ENCODE data around the gene SENP6. TPM values are rescaled to one million over a fixed set of nuclear protein-coding genes. Genes with fewer than 3 reads are reported as not detected.

Gene SENP6
- total and polyA plus RNA-seq, 10 donors, result 29.2 to 166 (median 122) TPM

DNA sequence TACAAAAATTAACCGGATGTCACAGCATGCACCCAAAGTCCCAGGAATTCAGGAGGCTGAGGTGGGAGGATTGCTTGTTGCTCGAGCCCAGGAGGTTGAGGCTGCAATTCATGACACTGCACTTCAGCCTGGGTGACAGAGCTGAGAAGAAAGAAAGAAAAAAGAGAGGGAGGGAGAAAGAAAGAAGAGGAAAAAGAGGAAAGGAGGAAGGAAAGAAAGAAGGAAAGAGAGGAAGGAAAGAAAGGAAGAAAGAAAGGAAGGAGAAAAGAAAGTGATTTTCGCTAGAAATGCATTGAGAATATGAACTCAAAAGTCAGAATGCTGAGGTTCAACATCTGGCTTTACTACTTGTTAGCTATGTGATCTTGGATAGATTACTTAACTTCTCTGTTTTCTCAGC, 6.6 kb downstream of the SENP6 start:
- intact Hi-C loops (cut with DNase I; ENCODE audit: low total_unique reads), result no loop called here
- Histone ChIP-seq H3K27me3 (replicated peaks in 1 of 7) (no peaks in the 10 kb centered on the region), H3K9me3 (no peaks in the 10 kb centered on the region), H3K4me3 (peak overlapping the region in 1 of 8 donors; percentile 28), H3K4me1 (peaks cover 75 to 100% (median 99%) of the 10 kb centered on the region in 6 donors), H3K36me3 (no peaks in the 10 kb centered on the region), H3K27ac (peak overlapping the region in 7 of 8 donors; percentile 37 to 81 (median 62))
- TF ChIP-seq POLR2AphosphoS5 (IDR thresholded peaks at IDR 0.05) (no peak), POLR2A (IDR thresholded peaks at IDR 0.05) (no peak)
- TF ChIP-seq, protein P1, sequence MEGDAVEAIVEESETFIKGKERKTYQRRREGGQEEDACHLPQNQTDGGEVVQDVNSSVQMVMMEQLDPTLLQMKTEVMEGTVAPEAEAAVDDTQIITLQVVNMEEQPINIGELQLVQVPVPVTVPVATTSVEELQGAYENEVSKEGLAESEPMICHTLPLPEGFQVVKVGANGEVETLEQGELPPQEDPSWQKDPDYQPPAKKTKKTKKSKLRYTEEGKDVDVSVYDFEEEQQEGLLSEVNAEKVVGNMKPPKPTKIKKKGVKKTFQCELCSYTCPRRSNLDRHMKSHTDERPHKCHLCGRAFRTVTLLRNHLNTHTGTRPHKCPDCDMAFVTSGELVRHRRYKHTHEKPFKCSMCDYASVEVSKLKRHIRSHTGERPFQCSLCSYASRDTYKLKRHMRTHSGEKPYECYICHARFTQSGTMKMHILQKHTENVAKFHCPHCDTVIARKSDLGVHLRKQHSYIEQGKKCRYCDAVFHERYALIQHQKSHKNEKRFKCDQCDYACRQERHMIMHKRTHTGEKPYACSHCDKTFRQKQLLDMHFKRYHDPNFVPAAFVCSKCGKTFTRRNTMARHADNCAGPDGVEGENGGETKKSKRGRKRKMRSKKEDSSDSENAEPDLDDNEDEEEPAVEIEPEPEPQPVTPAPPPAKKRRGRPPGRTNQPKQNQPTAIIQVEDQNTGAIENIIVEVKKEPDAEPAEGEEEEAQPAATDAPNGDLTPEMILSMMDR (IDR thresholded peaks at IDR 0.05 in 8 of 11, conservative IDR thresholded peaks at IDR 0.05 in 3 of 11), result no peak
- WGBS, 5 donors, result 62 to 81% (median 74%) methylated on average over 3 of the region's 3 CpGs
- no peak for DNase-seq

DNA sequence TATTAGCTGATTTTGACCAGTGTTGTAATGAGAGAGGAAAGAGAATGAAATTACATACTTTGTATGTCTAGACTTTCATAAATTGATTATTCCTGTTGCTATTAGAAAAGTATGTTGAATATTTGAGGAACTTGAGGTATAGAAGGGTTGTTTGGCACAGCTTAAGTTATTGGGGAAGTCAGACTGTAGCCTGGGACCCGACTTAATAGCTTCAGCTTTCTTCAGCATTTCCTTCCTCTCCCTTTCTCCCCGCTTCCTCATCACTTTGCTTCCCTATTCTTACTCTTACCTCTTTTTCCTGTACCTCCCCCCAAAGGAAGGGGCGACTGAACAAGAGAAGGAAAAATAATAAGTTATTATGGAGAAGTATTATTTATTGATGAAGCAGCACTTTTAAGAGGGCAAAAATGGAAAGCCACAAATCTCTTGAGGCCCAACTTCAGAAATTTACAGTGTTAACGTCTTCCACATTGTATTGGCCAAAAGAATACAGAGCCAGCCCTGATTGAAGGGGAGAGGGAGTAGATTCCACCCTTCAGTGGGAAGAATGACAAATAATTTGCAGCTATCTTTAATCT, 7.4 kb downstream of the SENP6 start:
- TF ChIP-seq, protein P1 (IDR thresholded peaks at IDR 0.05 in 8 of 11, conservative IDR thresholded peaks at IDR 0.05 in 3 of 11), result no peak
- TF ChIP-seq POLR2A (IDR thresholded peaks at IDR 0.05) (no peak), POLR2AphosphoS5 (IDR thresholded peaks at IDR 0.05) (no peak)
- Histone ChIP-seq H3K27ac (peak overlapping the region in 7 of 8 donors; percentile 37 to 81 (median 62)), H3K27me3 (replicated peaks in 1 of 7) (no peaks in the 10 kb centered on the region), H3K36me3 (no peaks in the 10 kb centered on the region), H3K4me3 (peak overlapping the region in 1 of 8 donors; percentile 28), H3K4me1 (peaks cover 81 to 100% (median 98%) of the 10 kb centered on the region in 6 donors), H3K9me3 (no peaks in the 10 kb centered on the region)
- DNase-seq, result no peak
- 18 to 24% (median 24%) methylated on average over 4 of the region's 4 CpGs for WGBS, 5 donors
- intact Hi-C loops (cut with DNase I; ENCODE audit: low total_unique reads), result no loop called here

DNA sequence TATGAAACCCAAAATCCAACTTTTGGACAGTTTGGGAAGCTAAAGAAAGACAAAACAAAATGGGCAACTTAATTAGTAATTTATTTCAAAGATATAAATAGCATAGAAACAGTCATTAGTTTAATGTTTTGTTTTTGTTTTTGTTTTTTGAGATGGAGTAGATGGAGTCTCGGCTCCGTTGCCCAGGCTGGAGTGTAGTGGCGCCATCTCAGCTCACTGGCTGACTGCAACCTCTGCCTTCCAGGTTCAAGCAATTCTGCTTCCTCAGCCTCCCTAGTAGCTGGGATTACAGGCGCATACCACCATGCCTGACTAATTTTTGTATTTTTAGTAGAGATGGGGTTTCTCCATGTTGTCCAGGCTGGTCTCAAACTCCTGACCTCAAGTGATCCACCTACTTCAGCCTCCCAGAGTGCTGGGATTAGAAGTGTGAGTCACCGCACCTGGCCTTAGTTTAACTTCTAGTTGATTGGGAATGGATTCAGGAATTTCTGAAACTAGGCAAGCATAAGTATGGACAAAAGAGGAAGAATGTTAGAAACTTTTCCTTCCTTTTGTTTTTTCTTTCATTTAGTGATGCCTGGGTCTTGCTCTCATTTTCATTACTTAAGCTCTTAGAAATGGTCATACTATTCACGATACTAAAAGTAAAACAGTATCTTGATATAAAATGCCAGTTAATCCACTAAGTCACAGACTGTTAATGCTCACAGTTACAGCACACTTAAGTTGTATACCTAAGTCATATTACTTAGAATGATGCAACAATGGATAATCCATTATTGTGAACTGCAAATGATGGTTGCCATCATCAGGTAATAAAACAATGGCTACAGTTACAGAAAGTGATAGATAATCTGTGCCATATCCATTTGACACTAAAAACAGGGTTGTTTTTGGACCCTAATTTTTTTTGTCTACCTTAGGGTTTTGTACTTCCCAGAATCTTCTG, 8.2 kb downstream of the SENP6 start:
- H3K4me3 ChIP-seq, result no peak overlapping the region
- TF ChIP-seq POLR2A (IDR thresholded peaks at IDR 0.05) (no peak), POLR2AphosphoS5 (IDR thresholded peaks at IDR 0.05) (no peak)
- TF ChIP-seq, protein P1 (IDR thresholded peaks at IDR 0.05 in 8 of 11, conservative IDR thresholded peaks at IDR 0.05 in 3 of 11), result no peak
- no peaks in the 10 kb centered on the region for H3K27me3 ChIP-seq (replicated peaks in 1 of 7)
- peak overlapping the region in 7 of 8 donors; percentile 11 to 81 (median 61) for H3K27ac ChIP-seq
- no peak for DNase-seq
- 89 to 93% (median 93%) methylated on average over 6 of the region's 6 CpGs for WGBS, 5 donors
- H3K36me3 ChIP-seq, result no peaks in the 10 kb centered on the region
- peaks cover 80 to 100% (median 98%) of the 10 kb centered on the region in 6 donors for H3K4me1 ChIP-seq
- no peaks in the 10 kb centered on the region for H3K9me3 ChIP-seq
- intact Hi-C loops (cut with DNase I; ENCODE audit: low total_unique reads), result loop anchor here (10.0 kb wide), 1 partner anchor 55 kb away; no protein-coding TSS in a partner anchor
